ENCODE results near the gene BBS7. TPM values are rescaled to one million over a fixed set of nuclear protein-coding genes. Genes with fewer than 3 reads are reported as not detected.

BBS7 gene
- total RNA-seq, 2 donors from 2014 or later, result 10.1 to 17.1 TPM

GRCh38 chr4:121818215-121818614, 52.1 kb downstream of the BBS7 start:
- intact Hi-C loops (cut with DNase I), result no loop called here
- WGBS, result 91% methylated on average over 1 of the region's 1 CpG
- H3K27ac ChIP-seq, result no peak overlapping the region
- no peaks in the 10 kb centered on the region for H3K9me3 ChIP-seq
- TF ChIP-seq POLR2A (IDR thresholded peaks at IDR 0.05), result no peak
- no peak for TF ChIP-seq POLR2AphosphoS5 (IDR thresholded peaks at IDR 0.05)
- no peak for TF ChIP-seq CTCF (IDR thresholded peaks at IDR 0.05)
- no peak overlapping the region for H3K4me3 ChIP-seq
- no peak for DNase-seq (ENCODE audit: low spot score)
- H3K36me3 ChIP-seq, result no peaks in the 10 kb centered on the region
- peaks cover 2% of the 10 kb centered on the region for H3K4me1 ChIP-seq (replicated peaks)
- no peaks in the 10 kb centered on the region for H3K27me3 ChIP-seq (replicated peaks; ENCODE audit: insufficient read depth)

- no peak for DNase-seq (ENCODE audit: low spot score)
- Histone ChIP-seq H3K4me1 (replicated peaks) (no peaks in the 10 kb centered on the region), H3K36me3 (no peaks in the 10 kb centered on the region), H3K27ac (no peak overlapping the region), H3K9me3 (no peaks in the 10 kb centered on the region), H3K27me3 (replicated peaks; ENCODE audit: insufficient read depth) (no peaks in the 10 kb centered on the region), H3K4me3 (no peak overlapping the region)
- TF ChIP-seq POLR2A (IDR thresholded peaks at IDR 0.05) (no peak), POLR2AphosphoS5 (IDR thresholded peaks at IDR 0.05) (no peak), CTCF (IDR thresholded peaks at IDR 0.05) (no peak)
- intact Hi-C loops (cut with DNase I), result no loop called here
- WGBS, result 72% methylated on average over 1 of the region's 1 CpG
Observed at GRCh38 chr4:121817701-121818100, 52.6 kb downstream of the BBS7 start.

GRCh38 chr4:121817006-121817405, 53.3 kb downstream of the BBS7 start:
- DNase-seq (ENCODE audit: low spot score), result no peak
- H3K4me3 ChIP-seq, result no peak overlapping the region
- H3K27me3 ChIP-seq (replicated peaks; ENCODE audit: insufficient read depth), result no peaks in the 10 kb centered on the region
- H3K27ac ChIP-seq, result no peak overlapping the region
- H3K36me3 ChIP-seq, result no peaks in the 10 kb centered on the region
- intact Hi-C loops (cut with DNase I), result no loop called here
- 74% methylated on average over 3 of the region's 3 CpGs for WGBS
- TF ChIP-seq CTCF (IDR thresholded peaks at IDR 0.05) (no peak), POLR2AphosphoS5 (IDR thresholded peaks at IDR 0.05) (no peak), POLR2A (IDR thresholded peaks at IDR 0.05) (no peak)
- H3K4me1 ChIP-seq (replicated peaks), result no peaks in the 10 kb centered on the region
- no peaks in the 10 kb centered on the region for H3K9me3 ChIP-seq

- no peaks in the 10 kb centered on the region for H3K36me3 ChIP-seq
- H3K4me3 ChIP-seq, result no peak overlapping the region
- 82% methylated on average over 2 of the region's 2 CpGs for WGBS
- no peaks in the 10 kb centered on the region for H3K4me1 ChIP-seq (replicated peaks)
- H3K27me3 ChIP-seq (replicated peaks; ENCODE audit: insufficient read depth), result no peaks in the 10 kb centered on the region
- no peak overlapping the region for H3K27ac ChIP-seq
- intact Hi-C loops (cut with DNase I), result no loop called here
- DNase-seq (ENCODE audit: low spot score), result no peak
- no peaks in the 10 kb centered on the region for H3K9me3 ChIP-seq
- no peak for TF ChIP-seq POLR2A (IDR thresholded peaks at IDR 0.05)
- TF ChIP-seq POLR2AphosphoS5 (IDR thresholded peaks at IDR 0.05), result no peak
- no peak for TF ChIP-seq CTCF (IDR thresholded peaks at IDR 0.05)
Observed at GRCh38 chr4:121814756-121815155, 55.5 kb downstream of the BBS7 start.

GRCh38 chr4:121811122-121811521, 59.2 kb downstream of the BBS7 start:
- no peak for DNase-seq (ENCODE audit: low spot score)
- intact Hi-C loops (cut with DNase I), result no loop called here
- no peaks in the 10 kb centered on the region for H3K36me3 ChIP-seq
- no peaks in the 10 kb centered on the region for H3K4me1 ChIP-seq (replicated peaks)
- H3K27ac ChIP-seq, result no peak overlapping the region
- no peak overlapping the region for H3K4me3 ChIP-seq
- no peaks in the 10 kb centered on the region for H3K9me3 ChIP-seq
- no peaks in the 10 kb centered on the region for H3K27me3 ChIP-seq (replicated peaks; ENCODE audit: insufficient read depth)
- TF ChIP-seq CTCF (IDR thresholded peaks at IDR 0.05) (no peak), POLR2A (IDR thresholded peaks at IDR 0.05) (no peak), POLR2AphosphoS5 (IDR thresholded peaks at IDR 0.05) (no peak)
